ENCODE measurements around the gene PACS1.
"Not testable (repeated sequence)": the region's sequence is repeated elsewhere in the genome, so short reads cannot be mapped to it uniquely, and the experiment has no call there.

The PACS1 gene

DNA sequence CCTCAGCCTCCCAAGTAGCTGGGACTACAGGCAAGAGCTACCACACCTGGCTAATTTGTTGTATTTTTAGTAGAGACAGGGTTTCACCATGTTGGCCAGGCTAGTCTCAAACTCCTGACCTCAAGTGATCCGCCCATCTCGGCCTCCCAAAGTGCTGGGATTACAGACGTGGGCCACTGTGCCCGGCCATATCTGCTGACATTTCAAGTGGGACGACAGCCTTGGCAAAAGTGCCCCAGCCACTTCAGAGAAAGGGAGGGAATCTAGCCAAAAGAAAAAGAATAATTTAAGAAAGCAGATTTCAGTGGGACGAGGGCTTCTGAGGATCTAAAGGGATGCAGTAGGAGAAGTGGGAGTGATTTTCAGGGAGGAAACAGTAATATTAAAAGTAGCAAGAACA lies 183.0 kb downstream of the PACS1 start:
- not testable (repeated sequence) for DNase-seq (ENCODE audit: low spot score)

DNA sequence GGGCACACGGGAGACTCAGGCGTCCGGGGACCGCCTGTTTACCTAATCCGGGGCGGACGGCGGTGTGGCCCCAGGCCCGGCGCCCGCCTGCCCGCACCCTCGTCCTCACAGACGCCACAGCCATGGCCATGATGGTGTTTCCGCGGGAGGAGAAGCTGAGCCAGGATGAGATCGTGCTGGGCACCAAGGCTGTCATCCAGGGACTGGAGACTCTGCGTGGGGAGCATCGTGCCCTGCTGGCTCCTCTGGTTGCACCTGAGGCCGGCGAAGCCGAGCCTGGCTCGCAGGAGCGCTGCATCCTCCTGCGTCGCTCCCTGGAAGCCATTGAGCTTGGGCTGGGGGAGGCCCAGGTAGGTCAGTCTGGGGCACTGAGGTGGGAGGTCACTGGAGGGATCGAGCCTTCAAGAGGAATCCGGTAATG lies 188.4 kb downstream of the PACS1 start:
- DNase-seq (ENCODE audit: low spot score) = no peak

DNA sequence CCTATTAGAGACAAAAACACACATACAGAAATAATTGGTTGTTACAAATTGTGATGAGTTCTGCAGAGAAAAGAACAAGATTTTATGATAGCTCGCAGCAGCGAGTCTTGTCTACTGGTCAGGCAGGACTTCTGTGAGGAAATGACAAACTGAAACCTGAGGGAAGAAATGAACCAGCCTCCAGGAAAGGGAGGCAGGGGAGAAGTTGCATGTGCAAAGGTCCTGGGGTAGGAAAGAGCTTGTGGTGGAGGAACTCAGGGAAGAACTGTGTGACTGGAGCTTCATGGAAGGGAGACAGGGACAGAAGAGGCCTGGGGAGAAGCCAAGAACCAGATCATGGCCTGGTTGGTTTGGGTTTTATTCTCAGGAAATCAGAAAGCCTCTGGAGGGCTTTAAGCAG lies 189.2 kb downstream of the PACS1 start:
- no peak for DNase-seq (ENCODE audit: low spot score)

DNA sequence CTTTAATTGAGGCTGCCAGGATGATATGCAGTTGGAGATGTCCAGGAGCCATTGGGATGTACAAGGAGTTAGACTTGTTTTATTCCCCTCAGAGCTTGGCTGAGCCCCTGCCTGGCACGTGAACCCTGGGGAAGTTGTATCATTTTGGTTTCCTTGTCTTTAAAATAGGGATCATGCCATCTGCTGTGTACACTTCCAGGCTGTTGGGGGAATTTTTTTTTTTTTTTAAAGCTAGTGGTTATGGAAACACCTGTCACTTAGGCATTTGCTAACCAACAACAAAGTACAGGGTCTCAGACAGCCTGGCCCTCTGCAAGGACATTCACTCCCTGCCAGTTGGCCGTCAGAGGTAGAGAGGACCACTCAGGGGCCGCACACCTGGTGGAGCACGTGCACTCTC lies 189.9 kb downstream of the PACS1 start:
- DNase-seq (ENCODE audit: low spot score) = no peak

DNA sequence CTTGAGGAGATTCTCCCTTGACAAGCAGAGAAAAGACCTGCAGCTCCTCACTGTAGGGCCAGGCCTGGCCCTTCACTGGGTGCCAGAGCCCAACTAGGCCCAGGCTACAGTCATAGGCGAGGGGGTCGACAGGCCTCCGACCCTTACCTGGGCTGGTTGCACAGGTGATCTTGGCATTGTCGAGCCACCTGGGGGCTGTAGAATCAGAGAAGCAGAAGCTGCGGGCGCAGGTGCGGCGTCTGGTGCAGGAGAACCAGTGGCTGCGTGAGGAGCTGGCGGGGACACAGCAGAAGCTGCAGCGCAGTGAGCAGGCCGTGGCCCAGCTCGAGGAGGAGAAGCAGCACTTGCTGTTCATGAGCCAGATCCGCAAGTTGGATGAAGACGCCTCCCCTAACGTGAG lies 191.5 kb downstream of the PACS1 start:
- no peak for DNase-seq (ENCODE audit: low spot score)

DNA sequence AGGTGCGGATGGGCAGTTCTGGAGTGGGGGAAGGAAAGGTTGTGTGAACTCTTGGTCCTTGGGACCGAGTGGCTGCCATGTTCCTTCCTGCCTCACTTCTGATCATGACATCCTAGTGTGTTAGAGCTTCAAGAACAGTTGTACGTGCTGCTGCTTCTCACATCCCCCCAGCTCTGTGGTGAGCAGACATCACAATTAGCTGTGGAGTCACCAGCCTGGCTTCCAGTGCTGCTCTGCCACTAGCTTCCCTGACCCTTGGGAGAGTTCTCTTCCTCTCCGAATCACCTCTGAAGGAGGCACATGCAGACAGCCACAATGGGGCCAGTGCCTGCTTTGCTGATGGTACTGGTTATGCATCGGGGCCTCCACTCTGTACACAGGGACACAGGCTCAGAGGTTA lies 192.1 kb downstream of the PACS1 start:
- no peak for DNase-seq (ENCODE audit: low spot score)

DNA sequence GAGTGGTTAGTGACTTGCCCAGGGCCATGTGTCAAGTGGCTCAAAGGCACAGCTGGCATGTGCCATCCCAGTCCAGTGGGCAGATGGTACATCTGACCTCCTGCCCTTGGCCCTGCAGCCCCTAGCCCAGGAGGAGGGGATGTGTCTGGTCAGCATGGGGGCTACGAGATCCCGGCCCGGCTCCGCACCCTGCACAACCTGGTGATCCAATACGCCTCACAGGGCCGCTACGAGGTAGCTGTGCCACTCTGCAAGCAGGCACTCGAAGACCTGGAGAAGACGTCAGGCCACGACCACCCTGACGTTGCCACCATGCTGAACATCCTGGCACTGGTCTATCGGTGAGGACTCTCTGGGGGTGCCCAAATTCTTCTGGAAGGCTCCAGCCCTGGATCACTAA lies 192.6 kb downstream of the PACS1 start:
- DNase-seq (ENCODE audit: low spot score) = no peak

DNA sequence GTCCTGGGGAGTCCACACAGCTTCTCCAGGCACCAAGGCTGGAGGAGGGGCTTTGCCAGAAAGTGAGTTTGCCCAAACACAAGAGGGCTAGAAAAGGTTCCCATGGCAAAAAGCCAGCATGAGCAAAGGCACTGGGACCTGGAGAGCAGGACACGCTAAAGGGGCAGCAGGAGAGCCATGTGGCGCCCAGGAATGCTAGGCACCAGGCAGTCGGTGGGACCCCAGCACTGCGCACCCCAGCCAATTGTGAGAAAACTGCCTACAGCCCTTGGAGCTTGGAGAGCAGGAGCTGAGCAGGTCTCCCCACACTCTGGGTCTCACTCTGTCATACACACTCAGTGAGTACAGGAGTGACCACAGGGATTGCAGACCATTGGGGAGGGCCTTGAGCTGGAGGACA lies 193.2 kb downstream of the PACS1 start:
- DNase-seq (ENCODE audit: low spot score) = no peak

DNA sequence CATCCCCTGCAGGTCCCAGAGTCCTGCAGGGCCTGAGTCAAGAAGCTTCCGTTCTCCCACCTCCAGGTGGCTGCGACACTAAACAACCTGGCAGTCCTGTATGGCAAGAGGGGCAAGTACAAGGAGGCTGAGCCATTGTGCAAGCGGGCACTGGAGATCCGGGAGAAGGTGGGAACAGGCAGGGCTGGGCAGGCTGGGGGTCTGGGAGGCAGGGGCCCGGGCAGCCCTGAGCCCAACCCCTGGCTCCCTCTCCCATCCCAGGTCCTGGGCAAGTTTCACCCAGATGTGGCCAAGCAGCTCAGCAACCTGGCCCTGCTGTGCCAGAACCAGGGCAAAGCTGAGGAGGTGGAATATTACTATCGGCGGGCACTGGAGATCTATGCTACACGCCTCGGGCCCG lies 193.7 kb downstream of the PACS1 start:
- DNase-seq (ENCODE audit: low spot score) = no peak

DNA sequence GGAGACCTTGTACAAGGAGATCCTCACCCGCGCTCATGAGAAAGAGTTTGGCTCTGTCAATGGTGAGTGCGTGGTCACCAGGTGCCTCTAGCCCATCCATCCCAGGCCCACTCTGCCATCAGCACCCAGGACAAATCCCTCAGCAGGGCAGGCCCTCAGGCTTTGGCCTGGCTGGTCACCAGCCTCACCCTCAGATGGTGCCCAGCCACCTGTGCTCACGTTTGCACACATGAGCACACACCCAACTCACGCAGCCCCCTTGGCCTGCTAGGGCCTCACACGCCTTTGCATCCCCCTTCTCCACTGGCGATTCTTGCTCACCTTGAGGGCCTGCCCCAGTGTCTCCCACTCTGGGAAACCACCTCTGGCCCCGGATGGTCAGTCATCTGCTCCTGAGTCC lies 194.3 kb downstream of the PACS1 start:
- DNase-seq (ENCODE audit: low spot score) = no peak

DNA sequence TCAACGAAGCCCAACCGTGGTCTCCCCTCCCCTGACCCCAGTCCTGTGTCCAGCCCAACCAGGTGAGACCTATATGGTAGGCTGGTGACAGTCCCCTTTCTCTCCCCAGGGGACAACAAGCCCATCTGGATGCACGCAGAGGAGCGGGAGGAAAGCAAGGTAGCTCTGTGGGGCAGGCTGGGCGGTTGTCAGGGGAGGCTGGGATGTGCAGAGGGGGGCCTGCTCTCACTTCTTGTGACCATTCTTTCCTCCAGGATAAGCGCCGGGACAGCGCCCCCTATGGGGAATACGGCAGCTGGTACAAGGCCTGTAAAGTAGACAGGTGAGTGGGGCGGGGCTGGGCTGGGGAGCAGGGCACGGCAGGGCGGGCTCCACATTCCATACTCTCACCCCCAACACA lies 194.8 kb downstream of the PACS1 start:
- DNase-seq (ENCODE audit: low spot score) = no peak

DNA sequence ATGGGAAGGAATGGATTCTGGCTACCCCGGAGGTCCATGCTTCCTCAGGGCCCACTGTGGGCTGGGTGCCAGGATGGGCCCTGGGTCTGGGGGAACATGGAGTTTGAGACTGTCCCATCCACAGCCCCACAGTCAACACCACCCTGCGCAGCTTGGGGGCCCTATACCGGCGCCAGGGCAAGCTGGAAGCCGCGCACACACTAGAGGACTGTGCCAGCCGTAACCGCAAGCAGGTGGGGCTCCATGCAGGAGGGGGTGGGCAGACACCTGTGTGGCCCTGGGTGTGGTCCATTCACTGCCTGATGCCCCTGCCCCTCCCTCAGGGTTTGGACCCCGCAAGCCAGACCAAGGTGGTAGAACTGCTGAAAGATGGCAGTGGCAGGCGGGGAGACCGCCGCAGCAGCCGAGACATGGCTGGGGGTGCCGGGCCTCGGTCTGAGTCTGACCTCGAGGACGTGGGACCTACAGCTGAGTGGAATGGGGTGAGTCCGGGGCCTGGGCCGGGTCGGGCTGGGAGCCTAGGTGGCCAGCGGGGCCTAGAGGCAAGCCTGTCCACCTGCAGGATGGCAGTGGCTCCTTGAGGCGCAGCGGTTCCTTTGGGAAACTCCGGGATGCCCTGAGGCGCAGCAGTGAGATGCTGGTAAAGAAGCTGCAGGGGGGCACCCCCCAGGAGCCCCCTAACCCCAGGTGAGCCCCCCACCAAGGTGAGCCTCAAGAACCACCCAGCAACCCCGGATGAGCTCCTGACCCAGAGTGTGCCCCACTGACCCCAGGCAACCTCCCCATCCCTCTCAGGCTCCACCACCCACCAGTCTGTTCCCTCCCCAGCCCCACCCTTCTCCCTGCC lies 195.7 kb downstream of the PACS1 start:
- DNase-seq (ENCODE audit: low spot score) = no peak

DNA sequence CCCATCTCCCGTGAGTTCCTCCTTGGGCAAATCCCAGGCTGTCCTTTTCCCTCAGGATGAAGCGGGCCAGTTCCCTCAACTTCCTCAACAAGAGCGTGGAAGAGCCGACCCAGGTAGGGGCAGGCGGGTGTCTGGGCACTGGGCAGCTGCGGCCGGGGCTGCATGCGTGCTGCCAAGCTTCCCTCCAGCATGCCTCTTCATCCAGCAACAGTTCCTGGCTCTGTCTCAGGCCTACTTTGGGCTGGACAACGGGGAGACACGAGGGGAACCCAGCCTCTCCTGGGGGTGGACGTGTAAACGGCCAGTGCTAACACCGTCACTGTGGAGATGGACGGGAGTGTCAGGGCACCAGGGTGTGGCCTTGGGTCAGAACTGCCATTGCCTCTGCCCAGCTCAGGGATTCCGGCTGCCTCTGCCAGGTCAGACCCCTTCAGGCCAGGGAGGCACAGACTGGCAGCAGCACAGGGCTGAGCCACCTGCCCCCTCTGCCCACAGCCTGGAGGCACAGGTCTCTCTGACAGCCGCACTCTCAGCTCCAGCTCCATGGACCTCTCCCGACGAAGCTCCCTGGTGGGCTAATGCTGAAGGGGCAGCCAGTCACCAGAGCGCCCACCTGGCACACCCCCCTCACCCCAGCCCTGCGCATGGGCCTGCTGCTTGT lies 196.4 kb downstream of the PACS1 start:
- DNase-seq (ENCODE audit: low spot score) = no peak

DNA sequence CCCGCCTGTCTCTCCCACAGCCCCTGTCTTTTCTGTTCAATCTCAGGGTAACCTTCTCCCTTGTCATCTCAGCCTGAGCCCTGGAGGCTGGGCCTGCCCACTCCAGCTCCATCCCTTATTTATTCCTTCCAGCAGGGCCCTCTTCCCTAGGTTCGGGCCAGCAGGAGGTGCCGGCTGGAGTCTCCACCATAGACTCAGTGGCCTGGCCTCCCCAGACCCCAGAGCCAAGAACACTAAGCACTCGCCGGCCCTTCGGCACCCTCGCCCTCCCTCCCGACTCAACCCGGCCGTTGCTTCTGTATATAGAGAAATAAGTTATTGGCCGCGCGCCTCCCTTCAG lies 196.9 kb downstream of the PACS1 start:
- no peak for DNase-seq (ENCODE audit: low spot score)

DNA sequence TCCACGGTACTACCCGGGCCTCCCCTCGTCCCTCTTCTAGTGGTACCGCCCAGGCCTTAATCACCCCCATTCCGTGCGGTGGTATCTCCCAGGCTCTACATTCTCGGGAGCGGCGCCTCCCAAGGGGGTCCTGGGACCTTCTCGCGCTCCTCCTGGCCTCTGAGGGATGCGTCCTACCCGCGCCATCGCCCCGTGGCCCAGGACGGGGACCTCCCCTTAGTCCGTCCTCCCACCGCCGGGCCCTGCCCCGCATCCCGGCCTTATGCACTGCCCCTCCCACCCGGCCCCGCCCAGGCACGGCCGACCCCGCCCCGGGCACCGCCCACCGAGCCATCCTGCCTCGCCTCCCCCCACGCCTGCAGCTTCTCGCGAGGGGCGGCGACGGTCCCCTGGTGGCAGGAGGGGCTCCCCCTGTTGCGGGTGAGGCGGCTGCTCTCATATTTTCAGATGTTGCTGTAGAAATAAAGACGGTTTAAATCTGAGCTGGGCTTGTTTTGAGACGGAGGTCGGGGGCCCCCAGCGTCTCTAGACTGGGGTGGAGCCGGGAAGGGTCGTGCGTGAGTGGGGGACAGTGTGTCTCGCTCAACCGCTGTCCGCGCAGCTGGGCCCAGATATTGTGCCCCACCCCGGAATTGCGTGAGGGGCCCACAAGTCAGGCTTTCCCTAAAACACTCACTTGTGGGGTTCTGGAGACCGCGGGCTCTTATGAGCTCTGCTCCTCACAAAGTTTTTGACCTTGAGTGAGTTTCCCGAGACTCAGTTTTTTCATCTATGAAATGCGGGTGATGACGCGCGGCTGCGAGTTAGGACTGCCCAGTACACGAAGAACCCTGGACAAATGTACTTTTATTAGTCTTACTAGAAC lies 197.5 kb downstream of the PACS1 start:
- DNase-seq (ENCODE audit: low spot score) = no peak

DNA sequence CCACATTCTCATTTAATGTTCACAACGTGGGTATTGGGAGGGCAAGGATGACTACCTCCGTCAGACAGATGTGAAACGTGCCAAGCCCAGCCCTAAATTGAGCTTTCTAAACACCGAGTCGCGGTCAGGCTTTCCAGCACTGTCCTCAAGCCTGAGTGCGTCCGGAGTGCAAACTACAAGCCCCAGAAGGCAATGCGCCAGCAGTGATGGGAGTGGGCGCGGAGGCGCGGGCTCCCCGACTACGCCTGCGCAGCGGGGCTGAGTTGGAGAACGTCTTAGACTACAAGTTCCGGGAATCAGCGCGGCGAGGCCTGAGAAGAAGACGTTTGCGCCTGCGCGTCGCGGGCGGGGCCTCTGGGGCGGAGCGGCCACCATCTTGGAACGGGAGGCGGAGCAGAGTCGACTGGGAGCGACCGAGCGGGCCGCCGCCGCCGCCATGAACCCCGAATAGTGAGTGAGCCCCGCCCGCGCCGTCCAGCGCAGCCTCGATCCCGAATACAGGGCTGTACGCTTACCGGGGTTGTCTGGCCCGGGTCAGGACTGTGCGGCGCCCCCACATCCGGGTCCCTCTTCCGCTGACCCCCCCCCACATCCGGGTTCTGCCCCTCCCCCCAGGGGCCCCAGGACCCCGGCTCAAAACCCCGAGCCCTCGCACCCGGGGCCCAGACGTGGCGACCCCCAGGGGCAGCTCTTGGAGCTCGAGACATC lies 198.3 kb downstream of the PACS1 start, which contains the start of gene RAB1B:
Gene RAB1B (plus strand): TSS at position 396 of the 708 bp plus-strand sequence. CDS start 41 bp downstream, at position 437.
- peak; percentile 100 for DNase-seq (ENCODE audit: low spot score)

DNA sequence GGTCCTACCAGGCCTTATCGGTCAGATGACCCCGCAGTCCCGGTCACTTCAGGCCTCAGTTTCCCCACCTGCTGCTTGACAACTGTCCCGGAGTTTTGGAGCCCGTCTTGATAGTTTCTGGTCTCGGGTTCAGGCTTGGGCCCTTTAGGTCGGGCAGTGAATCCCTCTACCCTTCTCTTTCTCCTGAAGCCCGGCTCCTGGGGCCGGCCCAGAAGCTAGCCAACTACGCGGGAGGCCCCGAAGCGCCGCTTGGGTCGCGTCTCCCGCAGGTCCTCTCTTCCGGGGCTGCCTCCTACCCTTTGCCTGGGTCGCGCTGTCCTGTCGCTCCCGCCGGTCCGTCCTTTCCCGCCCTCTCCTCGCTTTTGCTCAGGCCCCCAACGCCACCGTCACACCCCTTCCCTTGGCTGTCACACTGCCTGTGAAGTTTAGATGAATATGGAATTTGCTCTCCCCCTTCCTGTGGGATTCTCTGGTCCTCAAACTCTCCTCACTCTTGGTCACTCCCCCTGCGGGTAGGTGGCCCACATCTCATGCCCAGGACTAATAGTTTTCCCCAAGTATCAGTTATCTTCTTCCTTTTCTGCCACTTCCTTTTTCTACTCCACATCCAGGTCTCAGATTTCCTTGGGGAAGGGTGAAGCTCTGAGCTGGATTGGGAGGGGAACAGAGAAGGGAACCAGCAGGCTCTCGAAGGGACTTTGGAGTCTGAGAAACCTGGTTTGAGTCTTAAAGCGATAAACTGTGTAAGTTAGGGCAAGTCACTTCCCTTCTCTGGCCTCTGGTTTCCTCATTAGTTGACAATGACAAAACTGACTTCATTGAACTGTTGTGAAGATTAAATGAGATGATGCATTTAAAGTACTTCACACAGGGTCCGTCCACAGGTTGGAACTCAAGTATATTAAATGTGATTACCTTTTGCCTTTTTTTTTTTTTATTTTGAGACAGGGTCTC lies 199.2 kb downstream of the PACS1 start:
- DNase-seq (ENCODE audit: low spot score) = peak; percentile 38

DNA sequence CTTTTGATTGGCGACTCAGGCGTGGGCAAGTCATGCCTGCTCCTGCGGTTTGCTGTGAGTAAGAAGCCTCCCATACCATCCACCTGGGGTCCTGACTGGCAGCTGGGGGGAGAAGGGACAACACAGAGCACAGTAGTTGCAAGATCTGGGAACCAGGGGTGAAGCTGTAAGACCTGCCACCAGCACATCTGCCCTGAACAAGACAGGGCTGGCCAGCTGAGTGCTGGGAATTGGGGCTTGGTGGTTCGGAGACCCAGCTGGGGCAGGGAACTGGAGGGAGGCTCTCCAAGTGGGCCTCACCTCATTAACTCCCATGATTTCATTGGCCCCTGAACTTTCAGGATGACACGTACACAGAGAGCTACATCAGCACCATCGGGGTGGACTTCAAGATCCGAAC lies 201.7 kb downstream of the PACS1 start:
- DNase-seq (ENCODE audit: low spot score) = no peak

DNA sequence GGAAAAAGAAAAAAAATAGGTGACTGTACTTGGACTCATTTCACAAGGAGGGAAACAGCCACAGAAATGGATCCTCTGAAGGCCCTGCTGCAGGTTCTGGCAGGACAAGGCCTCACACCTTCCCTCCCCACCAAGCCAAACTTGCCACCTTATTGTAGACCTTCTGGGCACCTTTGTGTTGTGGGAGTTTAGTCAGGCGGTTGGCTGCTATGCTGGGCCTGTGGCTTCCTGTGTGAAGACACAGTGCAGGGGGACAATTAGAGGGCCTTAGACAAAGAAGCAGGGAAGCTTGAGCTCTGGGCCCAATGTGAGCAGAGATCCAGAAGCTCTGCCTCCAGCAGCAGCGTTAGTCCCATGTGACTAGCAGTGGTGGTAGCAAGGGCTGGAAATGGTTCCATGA lies 202.5 kb downstream of the PACS1 start:
- no peak for DNase-seq (ENCODE audit: low spot score)

DNA sequence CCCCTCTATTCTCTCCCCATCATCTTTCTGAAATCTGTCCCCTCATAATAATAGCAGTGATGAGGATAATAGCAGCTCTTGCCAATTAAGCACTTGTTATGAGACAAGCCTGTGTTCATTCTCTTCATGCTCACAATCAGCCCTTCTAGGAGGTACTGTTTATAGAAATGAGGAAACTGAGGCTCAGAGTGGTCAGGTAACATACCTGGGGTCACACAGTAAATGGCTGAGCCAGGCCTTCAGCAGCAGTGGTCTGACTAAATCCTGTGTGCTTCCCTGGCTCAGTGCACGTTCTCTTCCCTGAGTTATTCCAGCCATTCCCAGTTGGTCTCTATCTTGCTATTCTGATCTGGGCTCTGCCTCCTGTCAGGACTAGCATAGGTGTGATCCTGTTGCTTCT lies 204.1 kb downstream of the PACS1 start:
- DNase-seq (ENCODE audit: low spot score) = no peak

DNA sequence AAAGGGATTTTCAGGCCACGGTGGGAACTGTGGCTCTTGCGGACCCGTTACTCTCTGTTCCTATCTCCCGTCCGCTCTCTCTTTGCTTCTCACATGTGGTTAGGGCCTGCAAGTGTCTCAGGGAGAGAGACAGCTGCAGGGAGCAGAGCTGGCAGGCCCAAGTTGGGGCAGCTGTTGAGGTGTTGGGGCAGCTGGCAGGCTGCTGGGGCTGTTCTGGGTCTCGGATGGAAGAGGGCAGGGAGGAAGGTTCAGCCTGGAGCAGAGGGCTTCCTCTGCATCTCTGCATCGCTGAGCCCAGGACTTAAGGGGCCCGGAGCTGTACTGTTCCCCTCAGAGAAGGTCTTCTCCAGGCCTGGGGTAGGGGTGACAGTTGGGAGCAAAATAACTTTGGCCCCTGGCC lies 205.3 kb downstream of the PACS1 start:
- DNase-seq (ENCODE audit: low spot score) = no peak

Data from LoVo (cell line).